Stomach smooth muscle (tissue), 2 donors: ENCODE measurements around the gene GBA2.

ENCODE experiments used
- H3K27ac ChIP-seq: one replicate; pipeline ENCODE4 v1.7.0; 2013; ENCODE audit warnings: mild to moderate bottlenecking, low read length, inconsistent platforms
- H3K27me3 ChIP-seq, 2 donors: one replicate each; pipeline ENCODE4 v1.7.0; 2013; ENCODE audit warnings: low read length in 2 of 2; ENCODE audit not compliant: insufficient read depth in 2 of 2, control insufficient read depth in 1 of 2
- H3K36me3 ChIP-seq, 2 donors: one replicate each; pipeline ENCODE4 v1.7.0; 2013; ENCODE audit warnings: low read length in 2 of 2; ENCODE audit not compliant: control insufficient read depth in 2 of 2, insufficient read depth in 2 of 2
- H3K4me1 ChIP-seq: one replicate; pipeline ENCODE4 v1.7.0; 2013; ENCODE audit warnings: low read length; ENCODE audit not compliant: control insufficient read depth, insufficient read depth
- H3K4me3 ChIP-seq, 2 donors: one replicate each; pipeline ENCODE4 v1.7.0; 2013; ENCODE audit warnings: low read length in 2 of 2
- H3K9ac ChIP-seq, 2 donors: one replicate each; pipeline ENCODE4 v1.7.0; 2013; ENCODE audit warnings: low read length in 2 of 2, mild to moderate bottlenecking in 1 of 2
- H3K9me3 ChIP-seq, 2 donors: one replicate each; pipeline ENCODE4 v1.7.0; 2013; ENCODE audit warnings: low read length in 2 of 2; ENCODE audit not compliant: control insufficient read depth in 2 of 2
- donor health status: healthy.
- donor health status: Pancreatic carcinoma.

GBA2 gene

GRCh38 chr9:35754264-35754663 lies 5.2 kb upstream of the GBA2 start, which contains the start of gene MSMP:
Gene MSMP, minus strand, starts transcription at chr9:35754276. Its CDS starts 147 bp downstream, at chr9:35754129.
- H3K36me3 ChIP-seq = peaks cover 38 to 40% of the 10 kb centered on the region in 2 donors
- no peak within 1 kb of the TSS for H3K4me3 ChIP-seq
- no peaks in the 10 kb centered on the region for H3K27me3 ChIP-seq
- H3K9me3 ChIP-seq = no peaks in the 10 kb centered on the region
- peaks cover 24% of the 10 kb centered on the region for H3K4me1 ChIP-seq
- H3K27ac ChIP-seq = no peak within 1 kb of the TSS
- H3K9ac ChIP-seq = no peak within 1 kb of the TSS

GRCh38 chr9:35753466-35753865 lies 4.4 kb upstream of the GBA2 start:
- Histone ChIP-seq H3K4me3 (no peak overlapping the region), H3K9ac (no peak overlapping the region), H3K27me3 (no peaks in the 10 kb centered on the region), H3K4me1 (peaks cover 24% of the 10 kb centered on the region), H3K27ac (no peak overlapping the region), H3K36me3 (peaks cover 38 to 40% of the 10 kb centered on the region in 2 donors), H3K9me3 (no peaks in the 10 kb centered on the region)

- H3K27ac ChIP-seq = no peak overlapping the region
Measured at GRCh38 chr9:35750256-35750531, 1.2 kb upstream of the GBA2 start.

GRCh38 chr9:35749515-35750255 lies 657 bp upstream of the GBA2 start:
- no peaks in the 10 kb centered on the region for H3K9me3 ChIP-seq
- H3K4me3 ChIP-seq = peak overlapping the region; percentile 87 to 97
- no peaks in the 10 kb centered on the region for H3K27me3 ChIP-seq
- H3K9ac ChIP-seq = peak overlapping the region; percentile 93 to 96
- H3K27ac ChIP-seq = peak overlapping the region; percentile 82
- peaks cover 35% of the 10 kb centered on the region for H3K4me1 ChIP-seq
- peaks cover 34 to 40% of the 10 kb centered on the region in 2 donors for H3K36me3 ChIP-seq

More at GRCh38 chr9:35750256-35750531, 1.2 kb upstream of the GBA2 start:
- Histone ChIP-seq H3K9ac (peak overlapping the region; percentile 93 to 96), H3K9me3 (no peaks in the 10 kb centered on the region), H3K27me3 (no peaks in the 10 kb centered on the region), H3K4me1 (peaks cover 34% of the 10 kb centered on the region), H3K36me3 (peaks cover 38 to 40% of the 10 kb centered on the region in 2 donors), H3K4me3 (peak overlapping the region; percentile 87 to 97)

- peaks cover 39 to 43% of the 10 kb centered on the region in 2 donors for H3K36me3 ChIP-seq
- peaks cover 39% of the 10 kb centered on the region for H3K4me1 ChIP-seq
- H3K27ac ChIP-seq = peak overlapping the region; percentile 82
Measured at GRCh38 chr9:35748242-35748857, 678 bp downstream of the GBA2 start.

GRCh38 chr9:35746583-35746982 lies 2.4 kb downstream of the GBA2 start:
- Histone ChIP-seq H3K36me3 (peaks cover 39 to 42% of the 10 kb centered on the region in 2 donors), H3K9me3 (no peaks in the 10 kb centered on the region), H3K9ac (peak overlapping the region; percentile 93 to 96), H3K27ac (no peak overlapping the region), H3K4me1 (peaks cover 39% of the 10 kb centered on the region), H3K4me3 (peak overlapping the region; percentile 97 to 100), H3K27me3 (no peaks in the 10 kb centered on the region)

More at GRCh38 chr9:35748242-35748857, 678 bp downstream of the GBA2 start:
- H3K4me3 ChIP-seq = peak overlapping the region; percentile 97 to 100
- peak overlapping the region; percentile 93 to 96 for H3K9ac ChIP-seq
- H3K9me3 ChIP-seq = no peaks in the 10 kb centered on the region
- H3K27me3 ChIP-seq = no peaks in the 10 kb centered on the region

- H3K27me3 ChIP-seq = no peaks in the 10 kb centered on the region
- peaks cover 38 to 40% of the 10 kb centered on the region in 2 donors for H3K36me3 ChIP-seq
- peak overlapping the region in 1 of 2 donors; percentile 37 for H3K9ac ChIP-seq
- H3K9me3 ChIP-seq = no peaks in the 10 kb centered on the region
- no peak overlapping the region for H3K27ac ChIP-seq
- H3K4me1 ChIP-seq = peaks cover 39% of the 10 kb centered on the region
- peak overlapping the region; percentile 50 to 97 for H3K4me3 ChIP-seq
Measured at GRCh38 chr9:35745569-35745968, 3.5 kb downstream of the GBA2 start.

- Histone ChIP-seq H3K9ac (peak overlapping the region in 1 of 2 donors; percentile 36), H3K27ac (peak overlapping the region; percentile 53), H3K36me3 (peaks cover 54 to 55% of the 10 kb centered on the region in 2 donors), H3K9me3 (no peaks in the 10 kb centered on the region), H3K4me1 (peaks cover 30% of the 10 kb centered on the region), H3K27me3 (no peaks in the 10 kb centered on the region), H3K4me3 (no peak overlapping the region)
Measured at GRCh38 chr9:35743880-35744518, 5.0 kb downstream of the GBA2 start.

GRCh38 chr9:35743452-35743851 lies 5.6 kb downstream of the GBA2 start:
- no peak overlapping the region for H3K4me3 ChIP-seq
- no peaks in the 10 kb centered on the region for H3K27me3 ChIP-seq
- no peak overlapping the region for H3K27ac ChIP-seq
- H3K4me1 ChIP-seq = peaks cover 29% of the 10 kb centered on the region
- peak overlapping the region in 1 of 2 donors; percentile 29 for H3K9ac ChIP-seq
- no peaks in the 10 kb centered on the region for H3K9me3 ChIP-seq
- H3K36me3 ChIP-seq = peaks cover 59 to 61% of the 10 kb centered on the region in 2 donors

- Histone ChIP-seq H3K4me3 (no peak overlapping the region), H3K36me3 (peaks cover 76 to 78% of the 10 kb centered on the region in 2 donors), H3K27me3 (no peaks in the 10 kb centered on the region), H3K4me1 (peaks cover 12% of the 10 kb centered on the region), H3K9me3 (no peaks in the 10 kb centered on the region), H3K9ac (peak overlapping the region in 1 of 2 donors; percentile 13), H3K27ac (no peak overlapping the region)
Measured at GRCh38 chr9:35741740-35742139, 7.3 kb downstream of the GBA2 start.
